ENCODE data around the gene FOXJ3. TPM values are rescaled to one million over a fixed set of nuclear protein-coding genes. Genes with fewer than 3 reads are reported as not detected.

FOXJ3 gene
- total and polyA plus RNA-seq, 2 of the 8 experiments (the other 6 are each of a cell fraction or from before 2014, with no cell fraction given) = 48.6 to 51.9 TPM

DNA sequence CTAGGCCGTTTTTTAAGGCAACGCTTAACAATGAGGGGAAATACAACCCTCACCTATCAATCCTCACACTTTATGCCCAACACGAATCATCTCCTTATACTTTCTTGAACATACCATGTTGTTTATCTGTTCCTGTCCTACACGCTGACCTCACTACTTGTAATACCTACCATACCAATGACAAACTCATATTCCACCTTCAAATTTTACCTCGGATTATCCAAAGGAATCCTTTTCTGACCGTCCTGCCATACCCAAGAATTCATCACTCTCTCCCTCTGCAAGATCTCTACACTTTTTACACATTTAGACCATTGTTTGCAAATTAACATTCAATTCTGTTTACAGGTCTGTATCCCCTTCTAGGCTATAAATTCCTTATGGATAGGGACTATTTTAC lies 106.1 kb downstream of the FOXJ3 start (continued):
- TF ChIP-seq HDAC2 (IDR thresholded peaks at IDR 0.05; ENCODE audit: borderline replicate concordance in 1 of 2, low read depth in 2 of 2, low read length in 2 of 2) (no peak), CEBPB (IDR thresholded peaks at IDR 0.05; ENCODE audit: low read depth, low read length) (no peak), TAF7 (optimal IDR thresholded peaks at IDR 0.05; ENCODE audit: borderline replicate concordance, low read depth, low read length) (no peak), CHD7 (IDR thresholded peaks at IDR 0.05; ENCODE audit: insufficient replicate concordance, low read length) (no peak), MAFK (IDR thresholded peaks at IDR 0.05; ENCODE audit: low read depth, low read length) (no peak)

Data from H1 (cell line).